UCSD-AML1 (cell line): ENCODE measurements around the gene DHRS7C.
"Not testable (repeated sequence)": the region's sequence is repeated elsewhere in the genome, so short reads cannot be mapped to it uniquely, and the experiment has no call there.

Experiments
- DNase-seq: peaks from one replicate; lab custom pipeline; 2025; ENCODE audit not compliant: unreplicated experiment; lab: John Stamatoyannopoulos, UW

DHRS7C gene

GRCh38 chr17:9810100-9810949 lies 18.9 kb upstream of the DHRS7C start:
- DNase-seq, result no peak

- no peak for DNase-seq
Observed at GRCh38 chr17:9809409-9809808, 18.0 kb upstream of the DHRS7C start.

- no peak for DNase-seq
Observed at GRCh38 chr17:9806699-9807098, 15.3 kb upstream of the DHRS7C start.

- no peak for DNase-seq
Observed at GRCh38 chr17:9805769-9806168, 14.4 kb upstream of the DHRS7C start.

GRCh38 chr17:9802697-9803096 lies 11.3 kb upstream of the DHRS7C start:
- DNase-seq, result no peak

- no peak for DNase-seq
Observed at GRCh38 chr17:9802294-9802693, 10.9 kb upstream of the DHRS7C start.

GRCh38 chr17:9801505-9801904 lies 10.1 kb upstream of the DHRS7C start:
- DNase-seq, result no peak

- no peak for DNase-seq
Observed at GRCh38 chr17:9798724-9799123, 7.3 kb upstream of the DHRS7C start.

- DNase-seq, result no peak
Observed at GRCh38 chr17:9798008-9798407, 6.6 kb upstream of the DHRS7C start.

- no peak for DNase-seq
Observed at GRCh38 chr17:9792181-9792840, 919 bp upstream of the DHRS7C start.

- no peak for DNase-seq
Observed at GRCh38 chr17:9790316-9790715, 1.1 kb downstream of the DHRS7C start.

- DNase-seq, result no peak
Observed at GRCh38 chr17:9788601-9789000, 2.8 kb downstream of the DHRS7C start.

GRCh38 chr17:9784544-9784943 lies 6.8 kb downstream of the DHRS7C start:
- no peak for DNase-seq

GRCh38 chr17:9783465-9783864 lies 7.9 kb downstream of the DHRS7C start:
- not testable (repeated sequence) for DNase-seq

GRCh38 chr17:9783050-9783449 lies 8.3 kb downstream of the DHRS7C start:
- DNase-seq, result no peak

GRCh38 chr17:9780552-9780951 lies 10.8 kb downstream of the DHRS7C start:
- DNase-seq, result no peak

GRCh38 chr17:9776911-9777310 lies 14.5 kb downstream of the DHRS7C start:
- no peak for DNase-seq

GRCh38 chr17:9772658-9773057 lies 18.7 kb downstream of the DHRS7C start:
- no peak for DNase-seq

- DNase-seq, result no peak
Observed at GRCh38 chr17:9771465-9771864, 19.9 kb downstream of the DHRS7C start.

GRCh38 chr17:9769036-9769695 lies 22.2 kb downstream of the DHRS7C start:
- DNase-seq, result no peak

- DNase-seq, result no peak
Observed at GRCh38 chr17:9768381-9768934, 22.9 kb downstream of the DHRS7C start.
